ENCODE measurements around the gene GPRC5A. TPM values are rescaled to one million over a fixed set of nuclear protein-coding genes. Genes with fewer than 3 reads are reported as not detected.
A peak's percentile ranks its signal among the peaks of the same experiment; 100 is the strongest.

The GPRC5A gene
- total and polyA plus RNA-seq, 2 of the 13 experiments (the other 11 are each of a cell fraction or from before 2014, with no cell fraction given): 0.27 to 3.0 TPM

- TF ChIP-seq NFYC (CRISPR knock-in tag; IDR thresholded peaks at IDR 0.05) (no peak), E2F1 (CRISPR knock-in tag; IDR thresholded peaks at IDR 0.05) (no peak), ARID5B (CRISPR knock-in tag; IDR thresholded peaks at IDR 0.05) (no peak; the same call in 1 of the 2 replicates), HOXA9 (CRISPR knock-in tag; IDR thresholded peaks at IDR 0.05; ENCODE audit: borderline replicate concordance) (no peak), ZNF597 (CRISPR knock-in tag; IDR thresholded peaks at IDR 0.05) (no peak), FOXO1 (CRISPR knock-in tag; IDR thresholded peaks at IDR 0.05) (peak; percentile 43; the same call in 1 of the 2 replicates), ATF7 (IDR thresholded peaks at IDR 0.05) (no peak), ATF7 (CRISPR knock-in tag; IDR thresholded peaks at IDR 0.05) (no peak), ETV6 (CRISPR knock-in tag; conservative IDR thresholded peaks at IDR 0.05) (no peak), RBAK (CRISPR knock-in tag; IDR thresholded peaks at IDR 0.05) (no peak), ZNF615 (CRISPR knock-in tag; IDR thresholded peaks at IDR 0.05; ENCODE audit: borderline replicate concordance) (no peak), ZSCAN21 (CRISPR knock-in tag; IDR thresholded peaks at IDR 0.05; ENCODE audit: borderline replicate concordance) (no peak), RNF219 (CRISPR knock-in tag; IDR thresholded peaks at IDR 0.05) (no peak), FOXA1 (IDR thresholded peaks at IDR 0.05) (no peak), FOXA1 (CRISPR knock-in tag; IDR thresholded peaks at IDR 0.05) (0 out of 2 replicates have a peak, but pooled peaks have one; percentile 4), ZNF562 (CRISPR knock-in tag; IDR thresholded peaks at IDR 0.05; ENCODE audit: borderline replicate concordance) (no peak), KDM1A (CRISPR knock-in tag; IDR thresholded peaks at IDR 0.05) (no peak), MEF2D (CRISPR knock-in tag; IDR thresholded peaks at IDR 0.05) (no peak), NKX3-1 (CRISPR knock-in tag; IDR thresholded peaks at IDR 0.05) (no peak), ZUFSP (CRISPR knock-in tag; IDR thresholded peaks at IDR 0.05; ENCODE audit: borderline replicate concordance) (no peak)
Observed at GRCh38 chr12:12916135-12916944, 25.0 kb downstream of the GPRC5A start (continued).
